WTC11 (cell line): ENCODE measurements around the gene SCGB1C1. TPM values are rescaled to one million over a fixed set of nuclear protein-coding genes. Genes with fewer than 3 reads are reported as not detected.

Experiments
- ATAC-seq: fragments of 200-7000 bp; cut with Tn5 transposase; 2 replicates; pipeline ENCODE4 v1.10.0; 2021; ENCODE audit warnings: mild to moderate bottlenecking, moderate library complexity
- CTCF ChIA-PET: fragments of 300-600 bp; sonication (Branson Sonifier 250); formaldehyde crosslinking; loops from one replicate; lab custom pipeline; 2021; ENCODE audit warnings: antibody characterized with exemption; lab: Charles Lee
- POLR2A ChIA-PET: fragments of 350-600 bp; sonication (Branson Sonifier 250); formaldehyde crosslinking; loops from one replicate; lab custom pipeline; 2021; ENCODE audit warnings: antibody characterized with exemption; lab: Charles Lee
- DNase-seq: peaks from one replicate; pipeline ENCODE4 v3.0.0; 2021; ENCODE audit warnings: low spot score
- H3K27ac Mint-ChIP-seq: 2 replicates; pipeline ENCODE4 v1.8.0; 2021; ENCODE audit warnings: mixed read lengths
- H3K27me3 Mint-ChIP-seq: 2 replicates; pipeline ENCODE4 v1.8.0; 2021; ENCODE audit warnings: low read depth, mild to moderate bottlenecking, moderate library complexity, mixed read lengths
- H3K36me3 Mint-ChIP-seq: 2 replicates; pipeline ENCODE4 v1.8.0; 2021; ENCODE audit warnings: mixed read lengths
- H3K4me1 Mint-ChIP-seq: 2 replicates; pipeline ENCODE4 v1.8.0; 2022; ENCODE audit warnings: mixed read lengths
- H3K4me3 Mint-ChIP-seq: 2 replicates; pipeline ENCODE4 v1.8.0; 2021; ENCODE audit warnings: mild to moderate bottlenecking, moderate library complexity, mixed read lengths
- H3K9me3 Mint-ChIP-seq: 2 replicates; pipeline ENCODE4 v1.8.0; 2021; ENCODE audit warnings: mixed read lengths
- ATF1 ChIP-seq: sonication (generic); formaldehyde crosslinking; IDR thresholded peaks from 2 replicates; pipeline ENCODE4 v1.8.1; 2023; ENCODE audit warnings: mild to moderate bottlenecking, moderate library complexity, missing genetic modification reagents
- GTF2I ChIP-seq: fragments of 250-450 bp; sonication (Bioruptor Pico); conservative IDR thresholded peaks from 2 replicates; pipeline ENCODE4 v1.4.0; 2021; ENCODE audit warnings: mild to moderate bottlenecking
- IRF2 ChIP-seq: sonication (generic); formaldehyde crosslinking; IDR thresholded peaks from 2 replicates; pipeline ENCODE4 v1.8.0; 2022; ENCODE audit warnings: low read depth, missing genetic modification reagents, borderline replicate concordance
- JAZF1 ChIP-seq: fragments of 250-450 bp; sonication (Bioruptor Pico); IDR thresholded peaks from 2 replicates; pipeline ENCODE4 v1.9.0; 2021; ENCODE audit warnings: moderate library complexity, mild to moderate bottlenecking, inconsistent platforms
- TEAD4 ChIP-seq: sonication (generic); formaldehyde crosslinking; IDR thresholded peaks from 2 replicates; pipeline ENCODE4 v1.8.0; 2022; ENCODE audit warnings: mild to moderate bottlenecking, missing genetic modification reagents
- ZNF219 ChIP-seq: sonication (generic); formaldehyde crosslinking; IDR thresholded peaks from 2 replicates; pipeline ENCODE4 v1.8.0; 2023; ENCODE audit warnings: missing genetic modification reagents, mild to moderate bottlenecking, borderline replicate concordance
- total RNA-seq: library from RNA; stranded (reverse); gene quantifications from 3 replicates; pipeline ENCODE4 v1.2.3, GENCODE V29; 2021
- TF ChIP-seq, protein P1 (sequence below): fragments of 250-450 bp; sonication (Bioruptor Pico); IDR thresholded peaks from 2 replicates; pipeline ENCODE4 v1.9.0; 2021; ENCODE audit warnings: mild to moderate bottlenecking
- TF ChIP-seq, protein P2 (sequence below): sonication (generic); formaldehyde crosslinking; IDR thresholded peaks from 2 replicates; pipeline ENCODE4 v1.8.1; 2023; ENCODE audit warnings: mild to moderate bottlenecking, missing genetic modification reagents, borderline replicate concordance
- TF ChIP-seq, protein P3 (sequence below): sonication (generic); formaldehyde crosslinking; IDR thresholded peaks from 2 replicates; pipeline ENCODE4 v1.8.0; 2022; ENCODE audit warnings: missing genetic modification reagents
- TF ChIP-seq, protein P4 (sequence below): sonication (generic); formaldehyde crosslinking; conservative IDR thresholded peaks from 2 replicates; pipeline ENCODE4 v1.8.1; 2022; ENCODE audit warnings: mild to moderate bottlenecking, missing genetic modification reagents
- TF ChIP-seq, protein P5 (sequence below): sonication (generic); formaldehyde crosslinking; IDR thresholded peaks from 2 replicates; pipeline ENCODE4 v1.8.1; 2023; ENCODE audit warnings: mild to moderate bottlenecking, moderate library complexity, missing genetic modification reagents

The SCGB1C1 gene
- total RNA-seq, 1 experiment from 2014 or later = not detected

DNA sequence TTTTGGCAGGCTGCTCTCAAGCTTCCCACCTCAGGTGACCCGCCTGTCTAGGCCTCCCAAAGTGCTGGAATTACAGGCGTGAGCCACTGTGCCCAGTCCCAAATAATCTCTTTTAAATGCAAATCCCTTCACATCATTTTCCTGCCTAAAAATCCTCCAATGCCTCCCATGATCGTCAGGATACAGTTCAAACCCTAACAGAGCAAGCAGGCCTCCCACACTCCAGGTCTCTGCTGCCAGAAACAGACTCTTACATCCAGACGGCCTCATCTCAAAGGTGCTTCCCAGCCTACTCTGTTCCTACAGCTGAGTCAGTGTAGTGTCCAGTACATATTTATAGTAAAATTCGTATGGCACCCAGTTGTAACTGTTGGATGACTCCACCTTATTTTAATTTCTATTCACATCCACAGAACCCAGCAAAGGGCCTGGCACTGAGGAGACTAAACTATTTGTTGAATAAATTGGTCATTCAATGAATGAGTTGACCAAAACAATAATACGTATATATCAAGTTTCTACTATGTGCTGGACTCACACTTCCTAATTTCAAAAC is 35.0 kb downstream of the SCGB1C1 start (continued):
- TF ChIP-seq, protein P1, sequence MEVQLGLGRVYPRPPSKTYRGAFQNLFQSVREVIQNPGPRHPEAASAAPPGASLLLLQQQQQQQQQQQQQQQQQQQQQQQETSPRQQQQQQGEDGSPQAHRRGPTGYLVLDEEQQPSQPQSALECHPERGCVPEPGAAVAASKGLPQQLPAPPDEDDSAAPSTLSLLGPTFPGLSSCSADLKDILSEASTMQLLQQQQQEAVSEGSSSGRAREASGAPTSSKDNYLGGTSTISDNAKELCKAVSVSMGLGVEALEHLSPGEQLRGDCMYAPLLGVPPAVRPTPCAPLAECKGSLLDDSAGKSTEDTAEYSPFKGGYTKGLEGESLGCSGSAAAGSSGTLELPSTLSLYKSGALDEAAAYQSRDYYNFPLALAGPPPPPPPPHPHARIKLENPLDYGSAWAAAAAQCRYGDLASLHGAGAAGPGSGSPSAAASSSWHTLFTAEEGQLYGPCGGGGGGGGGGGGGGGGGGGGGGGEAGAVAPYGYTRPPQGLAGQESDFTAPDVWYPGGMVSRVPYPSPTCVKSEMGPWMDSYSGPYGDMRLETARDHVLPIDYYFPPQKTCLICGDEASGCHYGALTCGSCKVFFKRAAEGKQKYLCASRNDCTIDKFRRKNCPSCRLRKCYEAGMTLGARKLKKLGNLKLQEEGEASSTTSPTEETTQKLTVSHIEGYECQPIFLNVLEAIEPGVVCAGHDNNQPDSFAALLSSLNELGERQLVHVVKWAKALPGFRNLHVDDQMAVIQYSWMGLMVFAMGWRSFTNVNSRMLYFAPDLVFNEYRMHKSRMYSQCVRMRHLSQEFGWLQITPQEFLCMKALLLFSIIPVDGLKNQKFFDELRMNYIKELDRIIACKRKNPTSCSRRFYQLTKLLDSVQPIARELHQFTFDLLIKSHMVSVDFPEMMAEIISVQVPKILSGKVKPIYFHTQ (CRISPR knock-in tag) = no peak
- TF ChIP-seq, all 79 proteins: peak for 0

DNA sequence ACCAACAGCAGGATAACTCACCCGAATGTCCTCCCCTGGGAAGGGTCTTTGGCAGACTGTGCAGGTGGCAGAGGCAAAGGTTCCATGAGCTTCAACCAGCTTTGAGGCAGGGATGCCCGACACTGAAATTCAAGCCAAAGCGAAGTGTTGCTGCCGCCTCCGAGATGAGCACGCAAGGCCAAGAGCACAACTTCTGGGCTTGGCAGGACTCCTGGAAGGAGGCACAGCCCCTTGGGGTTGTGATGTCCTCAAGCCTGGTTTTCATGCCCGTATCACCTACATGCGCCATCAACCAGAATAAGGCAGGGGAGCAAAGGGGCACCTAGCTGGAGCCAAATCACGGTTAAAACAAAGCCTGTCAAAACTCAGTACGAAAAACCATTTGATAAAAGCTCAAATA is 37.6 kb downstream of the SCGB1C1 start:
- ChIA-PET CTCF (interaction anchor here (0.7 to 3.6 kb wide), 2 partner anchors 20 to 1903 kb away, joined by 3 to 21 read pairs; no protein-coding TSS in a partner anchor), POLR2A (no interaction called here)
- TF ChIP-seq, protein P2, sequence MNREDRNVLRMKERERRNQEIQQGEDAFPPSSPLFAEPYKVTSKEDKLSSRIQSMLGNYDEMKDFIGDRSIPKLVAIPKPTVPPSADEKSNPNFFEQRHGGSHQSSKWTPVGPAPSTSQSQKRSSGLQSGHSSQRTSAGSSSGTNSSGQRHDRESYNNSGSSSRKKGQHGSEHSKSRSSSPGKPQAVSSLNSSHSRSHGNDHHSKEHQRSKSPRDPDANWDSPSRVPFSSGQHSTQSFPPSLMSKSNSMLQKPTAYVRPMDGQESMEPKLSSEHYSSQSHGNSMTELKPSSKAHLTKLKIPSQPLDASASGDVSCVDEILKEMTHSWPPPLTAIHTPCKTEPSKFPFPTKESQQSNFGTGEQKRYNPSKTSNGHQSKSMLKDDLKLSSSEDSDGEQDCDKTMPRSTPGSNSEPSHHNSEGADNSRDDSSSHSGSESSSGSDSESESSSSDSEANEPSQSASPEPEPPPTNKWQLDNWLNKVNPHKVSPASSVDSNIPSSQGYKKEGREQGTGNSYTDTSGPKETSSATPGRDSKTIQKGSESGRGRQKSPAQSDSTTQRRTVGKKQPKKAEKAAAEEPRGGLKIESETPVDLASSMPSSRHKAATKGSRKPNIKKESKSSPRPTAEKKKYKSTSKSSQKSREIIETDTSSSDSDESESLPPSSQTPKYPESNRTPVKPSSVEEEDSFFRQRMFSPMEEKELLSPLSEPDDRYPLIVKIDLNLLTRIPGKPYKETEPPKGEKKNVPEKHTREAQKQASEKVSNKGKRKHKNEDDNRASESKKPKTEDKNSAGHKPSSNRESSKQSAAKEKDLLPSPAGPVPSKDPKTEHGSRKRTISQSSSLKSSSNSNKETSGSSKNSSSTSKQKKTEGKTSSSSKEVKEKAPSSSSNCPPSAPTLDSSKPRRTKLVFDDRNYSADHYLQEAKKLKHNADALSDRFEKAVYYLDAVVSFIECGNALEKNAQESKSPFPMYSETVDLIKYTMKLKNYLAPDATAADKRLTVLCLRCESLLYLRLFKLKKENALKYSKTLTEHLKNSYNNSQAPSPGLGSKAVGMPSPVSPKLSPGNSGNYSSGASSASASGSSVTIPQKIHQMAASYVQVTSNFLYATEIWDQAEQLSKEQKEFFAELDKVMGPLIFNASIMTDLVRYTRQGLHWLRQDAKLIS (CRISPR knock-in tag) = no peak
- TF ChIP-seq ZNF219 (CRISPR knock-in tag) = no peak
- no peak for TF ChIP-seq ATF1 (CRISPR knock-in tag)
- TF ChIP-seq, protein P3, sequence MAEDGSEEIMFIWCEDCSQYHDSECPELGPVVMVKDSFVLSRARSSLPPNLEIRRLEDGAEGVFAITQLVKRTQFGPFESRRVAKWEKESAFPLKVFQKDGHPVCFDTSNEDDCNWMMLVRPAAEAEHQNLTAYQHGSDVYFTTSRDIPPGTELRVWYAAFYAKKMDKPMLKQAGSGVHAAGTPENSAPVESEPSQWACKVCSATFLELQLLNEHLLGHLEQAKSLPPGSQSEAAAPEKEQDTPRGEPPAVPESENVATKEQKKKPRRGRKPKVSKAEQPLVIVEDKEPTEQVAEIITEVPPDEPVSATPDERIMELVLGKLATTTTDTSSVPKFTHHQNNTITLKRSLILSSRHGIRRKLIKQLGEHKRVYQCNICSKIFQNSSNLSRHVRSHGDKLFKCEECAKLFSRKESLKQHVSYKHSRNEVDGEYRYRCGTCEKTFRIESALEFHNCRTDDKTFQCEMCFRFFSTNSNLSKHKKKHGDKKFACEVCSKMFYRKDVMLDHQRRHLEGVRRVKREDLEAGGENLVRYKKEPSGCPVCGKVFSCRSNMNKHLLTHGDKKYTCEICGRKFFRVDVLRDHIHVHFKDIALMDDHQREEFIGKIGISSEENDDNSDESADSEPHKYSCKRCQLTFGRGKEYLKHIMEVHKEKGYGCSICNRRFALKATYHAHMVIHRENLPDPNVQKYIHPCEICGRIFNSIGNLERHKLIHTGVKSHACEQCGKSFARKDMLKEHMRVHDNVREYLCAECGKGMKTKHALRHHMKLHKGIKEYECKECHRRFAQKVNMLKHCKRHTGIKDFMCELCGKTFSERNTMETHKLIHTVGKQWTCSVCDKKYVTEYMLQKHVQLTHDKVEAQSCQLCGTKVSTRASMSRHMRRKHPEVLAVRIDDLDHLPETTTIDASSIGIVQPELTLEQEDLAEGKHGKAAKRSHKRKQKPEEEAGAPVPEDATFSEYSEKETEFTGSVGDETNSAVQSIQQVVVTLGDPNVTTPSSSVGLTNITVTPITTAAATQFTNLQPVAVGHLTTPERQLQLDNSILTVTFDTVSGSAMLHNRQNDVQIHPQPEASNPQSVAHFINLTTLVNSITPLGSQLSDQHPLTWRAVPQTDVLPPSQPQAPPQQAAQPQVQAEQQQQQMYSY (CRISPR knock-in tag) = no peak
- TF ChIP-seq GTF2I = no peak
- TF ChIP-seq, protein P4, sequence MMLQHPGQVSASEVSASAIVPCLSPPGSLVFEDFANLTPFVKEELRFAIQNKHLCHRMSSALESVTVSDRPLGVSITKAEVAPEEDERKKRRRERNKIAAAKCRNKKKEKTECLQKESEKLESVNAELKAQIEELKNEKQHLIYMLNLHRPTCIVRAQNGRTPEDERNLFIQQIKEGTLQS (CRISPR knock-in tag) = no peak
- TF ChIP-seq, protein P5, sequence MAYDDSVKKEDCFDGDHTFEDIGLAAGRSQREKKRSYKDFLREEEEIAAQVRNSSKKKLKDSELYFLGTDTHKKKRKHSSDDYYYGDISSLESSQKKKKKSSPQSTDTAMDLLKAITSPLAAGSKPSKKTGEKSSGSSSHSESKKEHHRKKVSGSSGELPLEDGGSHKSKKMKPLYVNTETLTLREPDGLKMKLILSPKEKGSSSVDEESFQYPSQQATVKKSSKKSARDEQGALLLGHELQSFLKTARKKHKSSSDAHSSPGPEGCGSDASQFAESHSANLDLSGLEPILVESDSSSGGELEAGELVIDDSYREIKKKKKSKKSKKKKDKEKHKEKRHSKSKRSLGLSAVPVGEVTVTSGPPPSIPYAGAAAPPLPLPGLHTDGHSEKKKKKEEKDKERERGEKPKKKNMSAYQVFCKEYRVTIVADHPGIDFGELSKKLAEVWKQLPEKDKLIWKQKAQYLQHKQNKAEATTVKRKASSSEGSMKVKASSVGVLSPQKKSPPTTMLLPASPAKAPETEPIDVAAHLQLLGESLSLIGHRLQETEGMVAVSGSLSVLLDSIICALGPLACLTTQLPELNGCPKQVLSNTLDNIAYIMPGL = no peak
- no peak for TF ChIP-seq JAZF1
- no peak for TF ChIP-seq IRF2 (CRISPR knock-in tag)
- TF ChIP-seq TEAD4 (CRISPR knock-in tag) = no peak
- H3K36me3 Mint-ChIP-seq = 0 out of 2 replicates have a peak, but pooled peaks cover 2% of the 10 kb centered on the region
- no peaks in the 10 kb centered on the region for H3K27me3 Mint-ChIP-seq
- no peak overlapping the region for H3K4me3 Mint-ChIP-seq
- ATAC-seq (no peak), DNase-seq (no peak)
- H3K4me1 Mint-ChIP-seq = peaks cover 4% of the 10 kb centered on the region
- H3K9me3 Mint-ChIP-seq = no peaks in the 10 kb centered on the region
- 0 out of 2 replicates have a peak overlapping the region, but pooled peaks have one; percentile 19 for H3K27ac Mint-ChIP-seq
